HG02943 (cell line): ENCODE data around the gene CCDC60.

Experiments used
- ATAC-seq: cut with Tn5 transposase; IDR thresholded peaks from one replicate; pipeline ENCODE4 v1.9.1; 2021; ENCODE audit warnings: mild to moderate bottlenecking, low read depth, moderate library complexity; ENCODE audit not compliant: unreplicated experiment

The CCDC60 gene

GRCh38 chr12:119501052-119501451 is 166.5 kb downstream of the CCDC60 start:
- ATAC-seq, result no peak

GRCh38 chr12:119505001-119505400 is 170.5 kb downstream of the CCDC60 start:
- no peak for ATAC-seq

- ATAC-seq, result no peak
Measured at GRCh38 chr12:119512772-119513497, 178.4 kb downstream of the CCDC60 start.

GRCh38 chr12:119528241-119528640 is 193.7 kb downstream of the CCDC60 start:
- ATAC-seq, result no peak

GRCh38 chr12:119540476-119540875 is 205.9 kb downstream of the CCDC60 start:
- no peak for ATAC-seq

GRCh38 chr12:119544765-119545625 is 210.5 kb downstream of the CCDC60 start:
- no peak for ATAC-seq

GRCh38 chr12:119546340-119546739 is 211.8 kb downstream of the CCDC60 start:
- no peak for ATAC-seq

GRCh38 chr12:119547001-119547400 is 212.5 kb downstream of the CCDC60 start:
- no peak for ATAC-seq

GRCh38 chr12:119556854-119557253 is 222.3 kb downstream of the CCDC60 start:
- no peak for ATAC-seq

GRCh38 chr12:119565404-119565803 is 230.9 kb downstream of the CCDC60 start:
- no peak for ATAC-seq

- no peak for ATAC-seq
Measured at GRCh38 chr12:119570771-119571170, 236.2 kb downstream of the CCDC60 start.

GRCh38 chr12:119573086-119573485 is 238.6 kb downstream of the CCDC60 start:
- ATAC-seq, result no peak

- no peak for ATAC-seq
Measured at GRCh38 chr12:119574255-119574654, 239.7 kb downstream of the CCDC60 start.

GRCh38 chr12:119576118-119576810 is 241.7 kb downstream of the CCDC60 start:
- no peak for ATAC-seq

- ATAC-seq, result no peak
Measured at GRCh38 chr12:119576915-119577314, 242.4 kb downstream of the CCDC60 start.

GRCh38 chr12:119578112-119578511 is 243.6 kb downstream of the CCDC60 start:
- no peak for ATAC-seq

GRCh38 chr12:119589097-119589496 is 254.6 kb downstream of the CCDC60 start:
- ATAC-seq, result no peak

GRCh38 chr12:119589634-119590033 is 255.1 kb downstream of the CCDC60 start:
- no peak for ATAC-seq
